Body of pancreas (tissue), 4 donors: ENCODE measurements around the gene ZCCHC4. TPM values are rescaled to one million over a fixed set of nuclear protein-coding genes. Genes with fewer than 3 reads are reported as not detected.
"Not testable (repeated sequence)": the region's sequence is repeated elsewhere in the genome, so short reads cannot be mapped to it uniquely, and the experiment has no call there.

Source experiments
- ATAC-seq: fragments of 150-250 bp; one replicate; pipeline ENCODE4 v1.9.1; 2016
- DNase-seq, 4 donors: peaks; one replicate each; pipeline ENCODE4 v3.0.0-alpha.2; 2019
- H3K27ac ChIP-seq, 4 donors: fragments of 200-600 bp; sonication (generic); 1 replicate in 3 of 4; 2 replicates in 1 of 4; pipeline versions ENCODE4 v1.5.1 to v1.6.1; 2016 to 2019; ENCODE audit warnings: mild to moderate bottlenecking in 1 of 4, mixed read lengths in 1 of 4, moderate library complexity in 1 of 4
- H3K27me3 ChIP-seq, 2 donors: fragments of 200-600 bp; sonication (generic); one replicate each; pipeline ENCODE4 v1.6.0; 2016; ENCODE audit warnings: mild to moderate bottlenecking in 1 of 2
- H3K36me3 ChIP-seq, 2 donors: fragments of 200-600 bp; sonication (generic); replicated peaks in 1 of 2; 2 replicates each; pipeline ENCODE4 v1.5.1; 2016; ENCODE audit warnings: low read depth in 2 of 2; ENCODE audit not compliant: insufficient read depth in 1 of 2
- H3K4me1 ChIP-seq: fragments of 200-600 bp; sonication (generic); one replicate; pipeline ENCODE4 v1.6.0; 2016
- H3K4me3 ChIP-seq, 2 donors: fragments of 200-600 bp; sonication (generic); 1 replicate in 1 of 2; 2 replicates in 1 of 2; pipeline ENCODE4 v1.5.1; 2016 to 2019
- H3K9me3 ChIP-seq, 3 donors: fragments of 200-600 bp; sonication (generic); 1 replicate in 2 of 3; 2 replicates in 1 of 3; pipeline ENCODE4 v1.5.1; 2016
- CTCF ChIP-seq, 7 experiments: fragments of 450-650 bp in 4 of 7; fragments of 200-600 bp in 3 of 7; sonication (generic) in 3 of 7; IDR thresholded peaks; one replicate each; pipeline ENCODE4 v1.5.1; 2016 to 2019; ENCODE audit warnings: antibody characterized with exemption in 7 of 7
- POLR2A ChIP-seq, 3 donors: fragments of 450-650 bp; IDR thresholded peaks; one replicate each; pipeline ENCODE4 v1.6.1; 2016; ENCODE audit warnings: antibody characterized with exemption in 3 of 3, mild to moderate bottlenecking in 2 of 3
- WGBS, 2 donors: methylation state at CpG; one replicate each; pipeline ENCODE4 v1.1.5; 2017; 5-methylcytosine and 5-hydroxymethylcytosine counted together
- intact Hi-C: fragments of 100-400 bp; cut with DNase I; formaldehyde crosslinking; loops from one replicate; pipeline ENCODE4 v1.15.1; 2023
- total RNA-seq, 2 donors: library from RNA; depleted of rRNA; stranded (reverse); fragments of >200 nt; gene quantifications; one replicate each; pipeline ENCODE4 v1.1.0, GENCODE V29; 2016

Gene ZCCHC4
- total RNA-seq, 2 donors from 2014 or later: 5.2 to 9.2 TPM

GRCh38 chr4:25361253-25361652, 48.7 kb downstream of the ZCCHC4 start:
- intact Hi-C loops: loop anchor here (10.0 kb wide), 1 partner anchor 376 kb away; no protein-coding TSS in a partner anchor
- WGBS, 2 donors: 94 to 98% methylated on average over 8 to 9 of the region's 9 CpGs
- Histone ChIP-seq H3K4me1 (peaks cover 7% of the 10 kb centered on the region), H3K4me3 (no peak overlapping the region), H3K36me3 (peaks cover 0 to 3% of the 10 kb centered on the region in 2 donors), H3K27me3 (no peaks in the 10 kb centered on the region), H3K9me3 (no peaks in the 10 kb centered on the region), H3K27ac (no peak overlapping the region)
- ATAC-seq: no peak
- no peak for TF ChIP-seq CTCF (IDR thresholded peaks at IDR 0.05)
- no peak for TF ChIP-seq POLR2A (IDR thresholded peaks at IDR 0.05)
- no peak for DNase-seq

- no peaks in the 10 kb centered on the region for H3K27me3 ChIP-seq
- H3K36me3 ChIP-seq: peaks cover 0 to 3% of the 10 kb centered on the region in 2 donors
- no peak for DNase-seq
- 64 to 70% methylated on average over 2 of the region's 2 CpGs for WGBS, 2 donors
- H3K27ac ChIP-seq: no peak overlapping the region
- TF ChIP-seq CTCF (IDR thresholded peaks at IDR 0.05) (peak; percentile 40 to 63 (median 58)), POLR2A (IDR thresholded peaks at IDR 0.05) (no peak)
- no peak overlapping the region for H3K4me3 ChIP-seq
- no peak for ATAC-seq
- H3K4me1 ChIP-seq: peaks cover under 1% of the 10 kb centered on the region
- H3K9me3 ChIP-seq: no peaks in the 10 kb centered on the region
- intact Hi-C loops: loop anchor here (10.0 kb wide), 1 partner anchor 382 kb away; no protein-coding TSS in a partner anchor
Measured at GRCh38 chr4:25367004-25367621, 54.5 kb downstream of the ZCCHC4 start.

GRCh38 chr4:25367877-25368276, 55.3 kb downstream of the ZCCHC4 start:
- Histone ChIP-seq H3K36me3 (peaks cover 0 to 3% of the 10 kb centered on the region in 2 donors), H3K4me3 (no peak overlapping the region), H3K9me3 (no peaks in the 10 kb centered on the region), H3K4me1 (peaks cover 6% of the 10 kb centered on the region), H3K27ac (no peak overlapping the region), H3K27me3 (no peaks in the 10 kb centered on the region)
- no peak for ATAC-seq
- intact Hi-C loops: loop anchor here (10.0 kb wide), 1 partner anchor 383 kb away; no protein-coding TSS in a partner anchor
- no peak for TF ChIP-seq CTCF (IDR thresholded peaks at IDR 0.05)
- no peak for DNase-seq

GRCh38 chr4:25368315-25368714, 55.7 kb downstream of the ZCCHC4 start:
- intact Hi-C loops: loop anchor here (10.0 kb wide), 1 partner anchor 384 kb away; no protein-coding TSS in a partner anchor
- no peak for TF ChIP-seq CTCF (IDR thresholded peaks at IDR 0.05)
- TF ChIP-seq POLR2A (IDR thresholded peaks at IDR 0.05): no peak
- 58 to 63% methylated on average over 6 of the region's 6 CpGs for WGBS, 2 donors
- DNase-seq (no peak), ATAC-seq (no peak)
- Histone ChIP-seq H3K36me3 (peaks cover 0 to 3% of the 10 kb centered on the region in 2 donors), H3K9me3 (no peaks in the 10 kb centered on the region), H3K4me3 (no peak overlapping the region), H3K4me1 (peaks cover 10% of the 10 kb centered on the region), H3K27ac (no peak overlapping the region), H3K27me3 (no peaks in the 10 kb centered on the region)

- Histone ChIP-seq H3K4me1 (peaks cover 21% of the 10 kb centered on the region), H3K36me3 (peaks cover 0 to 1% of the 10 kb centered on the region in 2 donors), H3K4me3 (no peak overlapping the region), H3K27ac (no peak overlapping the region), H3K9me3 (no peaks in the 10 kb centered on the region), H3K27me3 (no peaks in the 10 kb centered on the region)
- ATAC-seq: no peak
- intact Hi-C loops: no loop called here
- WGBS, 2 donors: 47 to 56% methylated on average over 2 of the region's 2 CpGs
- DNase-seq: no peak
- TF ChIP-seq CTCF (IDR thresholded peaks at IDR 0.05): no peak
- no peak for TF ChIP-seq POLR2A (IDR thresholded peaks at IDR 0.05)
Measured at GRCh38 chr4:25370242-25370641, 57.7 kb downstream of the ZCCHC4 start.

DNA sequence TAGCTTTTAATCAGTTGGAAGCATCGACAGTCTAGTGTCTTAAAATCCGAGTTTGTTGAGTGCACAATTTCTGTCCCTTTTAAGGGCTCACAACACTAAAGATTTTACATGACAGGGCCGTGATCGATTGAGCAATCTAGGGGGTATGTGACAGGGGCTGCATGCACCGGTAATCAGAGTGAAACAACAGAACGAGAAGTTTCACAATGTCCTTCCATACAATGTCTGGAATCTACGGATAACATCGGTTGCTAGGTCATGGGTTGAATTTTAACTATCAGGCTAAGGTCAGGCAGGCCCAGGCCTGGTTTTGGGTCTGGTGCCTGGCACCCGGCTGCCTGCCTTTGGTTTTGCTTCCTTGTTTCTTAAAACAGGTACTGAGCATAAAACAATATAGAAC, 60.0 kb downstream of the ZCCHC4 start:
- ATAC-seq, H3K27me3 ChIP-seq, intact Hi-C loops, H3K36me3 ChIP-seq, H3K4me3 ChIP-seq, H3K9me3 ChIP-seq: not testable (repeated sequence)
- H3K4me1 ChIP-seq: peaks cover 29% of the 10 kb centered on the region
- peak in 1 of 4 donors; percentile 22 for DNase-seq
- WGBS, 2 donors: 40 to 47% methylated on average over 9 of the region's 9 CpGs
- H3K27ac ChIP-seq: peak overlapping the region; percentile 6 to 68 (median 52)
